CD14-positive monocyte (primary cell): Measurements from ENCODE around the gene CNOT6L. TPM values are rescaled to one million over a fixed set of nuclear protein-coding genes. Genes with fewer than 3 reads are reported as not detected.

Experiments
- DNase-seq, 3 donors: peaks; one replicate each; pipeline ENCODE4 v3.0.0-alpha.2; 2011 to 2022
- H2AFZ ChIP-seq: 2 replicates; pipeline ENCODE4 v1.6.0; 2012; ENCODE audit warnings: mild to moderate bottlenecking, low read depth, low read length, inconsistent platforms; ENCODE audit not compliant: insufficient read depth, poor library complexity, severe bottlenecking
- H3K27ac ChIP-seq, 2 donors: 1 replicate in 1 of 2; 2 replicates in 1 of 2; pipeline ENCODE4 v1.5.1; 2012 to 2013; ENCODE audit warnings: low read length in 2 of 2, control low read depth in 1 of 2, inconsistent platforms in 1 of 2, low read depth in 1 of 2, mild to moderate bottlenecking in 1 of 2
- H3K27me3 ChIP-seq, 2 donors: one replicate each; pipeline versions ENCODE4 v1.6.0 to v1.6.1; 2011 to 2013; ENCODE audit warnings: low read length in 2 of 2; ENCODE audit not compliant: control insufficient read depth in 2 of 2, insufficient read depth in 2 of 2
- H3K36me3 ChIP-seq, 2 donors: replicated peaks in 1 of 2; 1 replicate in 1 of 2; 2 replicates in 1 of 2; pipeline versions ENCODE4 v1.5.1 to v1.6.1; 2012 to 2013; ENCODE audit warnings: low read length in 2 of 2, control low read depth in 1 of 2, inconsistent platforms in 1 of 2, mild to moderate bottlenecking in 1 of 2; ENCODE audit not compliant: insufficient read depth in 2 of 2, control insufficient read depth in 1 of 2
- H3K4me1 ChIP-seq, 2 donors: 1 replicate in 1 of 2; 2 replicates in 1 of 2; pipeline versions ENCODE4 v1.5.1 to v1.6.1; 2012 to 2013; ENCODE audit warnings: low read length in 2 of 2, control low read depth in 1 of 2, inconsistent platforms in 1 of 2, mild to moderate bottlenecking in 1 of 2, moderate library complexity in 1 of 2; ENCODE audit not compliant: insufficient read depth in 2 of 2, control insufficient read depth in 1 of 2
- H3K4me2 ChIP-seq: replicated peaks from 2 replicates; pipeline ENCODE3; 2012; ENCODE audit warnings: low read length, moderate library complexity, mild to moderate bottlenecking; ENCODE audit not compliant: poor library complexity, severe bottlenecking; ENCODE audit errors: extremely low read depth
- H3K4me3 ChIP-seq, 3 experiments: fragments of 200-600 bp in 1 of 3; sonication (generic) in 1 of 3; replicated peaks in 1 of 3; 1 replicate in 2 of 3; 2 replicates in 1 of 3; pipeline ENCODE4 v1.5.1; 2011 to 2013; ENCODE audit warnings: low read length in 3 of 3, mild to moderate bottlenecking in 3 of 3, control low read depth in 2 of 3, low read depth in 2 of 3, inconsistent platforms in 1 of 3, moderate library complexity in 1 of 3
- H3K79me2 ChIP-seq: 2 replicates; pipeline ENCODE4 v1.6.0; 2012; ENCODE audit warnings: mild to moderate bottlenecking, control low read depth, inconsistent platforms, low read length, moderate library complexity; ENCODE audit not compliant: insufficient read depth
- H3K9ac ChIP-seq: 2 replicates; pipeline ENCODE4 v1.6.0; 2017; ENCODE audit warnings: low read length, mild to moderate bottlenecking; ENCODE audit not compliant: insufficient read depth, poor library complexity, severe bottlenecking
- H3K9me3 ChIP-seq, 2 donors: replicated peaks in 1 of 2; 1 replicate in 1 of 2; 2 replicates in 1 of 2; pipeline versions ENCODE4 v1.5.1 to v1.6.1; 2012 to 2013; ENCODE audit warnings: low read length in 2 of 2, control low read depth in 1 of 2; ENCODE audit not compliant: control insufficient read depth in 1 of 2, insufficient read depth in 1 of 2
- H4K20me1 ChIP-seq: 2 replicates; pipeline ENCODE4 v1.6.0; 2012; ENCODE audit warnings: mild to moderate bottlenecking, low read length, control low read depth, moderate library complexity; ENCODE audit not compliant: insufficient read depth
- H3K27ac Mint-ChIP-seq, 7 donors: one replicate each; pipeline ENCODE4 v1.8.0; 2020; ENCODE audit warnings: mild to moderate bottlenecking in 7 of 7, mixed read lengths in 7 of 7, moderate library complexity in 6 of 7, inconsistent platforms in 2 of 7
- H3K27me3 Mint-ChIP-seq, 3 donors: one replicate each; pipeline ENCODE4 v1.8.0; 2021 to 2022; ENCODE audit warnings: low read depth in 3 of 3, mild to moderate bottlenecking in 3 of 3, mixed read lengths in 3 of 3, moderate library complexity in 3 of 3, inconsistent platforms in 1 of 3
- H3K36me3 Mint-ChIP-seq, 2 donors: one replicate each; pipeline ENCODE4 v1.8.0; 2020; ENCODE audit warnings: mixed read lengths in 2 of 2, inconsistent platforms in 1 of 2, mild to moderate bottlenecking in 1 of 2
- H3K4me1 Mint-ChIP-seq: one replicate; pipeline ENCODE4 v1.8.0; 2020; ENCODE audit warnings: mild to moderate bottlenecking, mixed read lengths
- H3K4me3 Mint-ChIP-seq, 2 donors: one replicate each; pipeline ENCODE4 v1.8.0; 2020; ENCODE audit warnings: mild to moderate bottlenecking in 2 of 2, mixed read lengths in 2 of 2, moderate library complexity in 1 of 2
- H3K9me3 Mint-ChIP-seq, 7 donors: one replicate each; pipeline ENCODE4 v1.8.0; 2020 to 2022; ENCODE audit warnings: mixed read lengths in 7 of 7, mild to moderate bottlenecking in 6 of 7, moderate library complexity in 6 of 7, inconsistent platforms in 2 of 7
- CTCF ChIP-seq: fragments of 200-600 bp; IDR thresholded peaks from one replicate; pipeline ENCODE4 v1.8.0; 2022; ENCODE audit warnings: antibody characterized with exemption, mild to moderate bottlenecking
- WGBS: methylation state at CpG from one replicate; pipeline ENCODE4 v1.1.5; 2013; ENCODE audit warnings: missing lambda C conversion rate; ENCODE audit not compliant: insufficient coverage; 5-methylcytosine and 5-hydroxymethylcytosine counted together
- intact Hi-C, 2 donors: fragments of 100-400 bp; cut with micrococcal nuclease; formaldehyde crosslinking; loops; one replicate each; pipeline versions ENCODE4 v1.15.0 to v1.15.1; 2023
- polyA plus RNA-seq, 3 donors: library from polyadenylated mRNA; depleted of rRNA in 1 of 3; unstranded in 2 of 3; stranded (reverse) in 1 of 3; fragments of 300-500 nt in 2 of 3; fragments of >200 nt in 1 of 3; fragmentation: Illumina TruSeq in 2 of 3; gene quantifications; 1 replicate in 2 of 3; 2 replicates in 1 of 3; pipeline ENCODE4 v1.2.3, GENCODE V29; 2012 to 2021

CNOT6L gene
- polyA plus RNA-seq, 3 donors, result 16.1 to 26.4 (median 26.3) TPM

GRCh38 chr4:77818073-77818601 lies 1.0 kb downstream of the CNOT6L start:
- H3K4me3 Mint-ChIP-seq, result peak overlapping the region; percentile 90 to 100
- no peaks in the 10 kb centered on the region for H3K27me3 ChIP-seq
- intact Hi-C loops, result loop anchor here (1.0 to 10.0 kb wide), 3 partner anchors 44 to 83 kb away; partner anchors contain the start of gene MRPL1 (in 2 of the 2)
- H3K9me3 ChIP-seq, result no peaks in the 10 kb centered on the region
- peaks cover 0 to 5% (median 2%) of the 10 kb centered on the region in 3 donors for H3K27me3 Mint-ChIP-seq
- H3K79me2 ChIP-seq, result peaks cover 80% of the 10 kb centered on the region
- peak overlapping the region; percentile 92 to 96 for H3K27ac ChIP-seq
- DNase-seq, result peak; percentile 74 to 82 (median 75)
- H2AFZ ChIP-seq, result peak overlapping the region; percentile 77
- peaks cover 0 to 2% (median 0%) of the 10 kb centered on the region in 7 donors for H3K9me3 Mint-ChIP-seq
- peak overlapping the region; percentile 83 for H3K4me2 ChIP-seq
- TF ChIP-seq CTCF, result peak; percentile 73
- WGBS, result 2% methylated on average over 12 of the region's 13 CpGs
- H3K4me3 ChIP-seq, result peak overlapping the region; percentile 69 to 95 (median 95)
- peaks cover 35 to 36% of the 10 kb centered on the region in 2 donors for H3K4me1 ChIP-seq
- peak overlapping the region; percentile 90 to 99 (median 94) for H3K27ac Mint-ChIP-seq
- H3K4me1 Mint-ChIP-seq, result peaks cover 61% of the 10 kb centered on the region
- H4K20me1 ChIP-seq, result peaks cover 49% of the 10 kb centered on the region
- peaks cover 2 to 3% of the 10 kb centered on the region in 2 donors for H3K36me3 Mint-ChIP-seq
- H3K9ac ChIP-seq, result peak overlapping the region; percentile 93
- H3K36me3 ChIP-seq, result no peaks in the 10 kb centered on the region

DNA sequence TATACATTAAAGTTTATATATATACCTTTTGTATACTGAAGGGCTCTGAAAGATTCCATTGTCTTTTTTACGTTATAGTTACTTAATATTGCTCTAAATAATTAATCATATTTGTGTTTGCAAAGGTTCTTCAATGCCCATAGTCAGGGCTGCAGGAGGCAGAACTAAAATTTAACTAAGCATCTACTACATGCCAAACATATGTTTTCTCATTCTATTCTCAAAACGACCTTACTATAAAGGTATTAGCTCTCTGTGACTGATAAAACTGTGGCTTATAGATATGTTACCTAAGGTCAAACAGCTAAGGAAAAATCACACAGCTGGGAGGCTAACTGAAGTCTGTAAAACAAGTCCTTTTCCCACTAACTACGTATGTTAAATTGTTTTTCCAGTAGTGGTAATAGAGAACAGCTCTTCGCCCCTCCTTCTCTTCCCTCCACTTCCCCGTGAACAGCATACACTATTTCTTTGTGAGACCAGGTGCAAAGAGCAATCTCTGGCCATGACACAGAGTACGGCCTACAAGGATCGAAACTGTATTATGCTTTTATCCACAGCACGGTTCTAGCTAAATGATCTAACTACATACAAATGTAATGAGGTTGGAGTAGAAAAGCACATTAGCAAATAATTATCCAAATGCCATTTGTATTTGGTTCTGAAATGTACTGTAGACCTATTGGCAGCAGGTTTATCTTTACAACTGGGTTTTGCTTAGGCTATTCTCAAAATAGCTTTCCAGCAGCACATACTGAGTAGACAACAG lies 1.7 kb downstream of the CNOT6L start:
- H3K9me3 ChIP-seq, result no peaks in the 10 kb centered on the region
- H3K4me1 ChIP-seq, result peaks cover 29 to 30% of the 10 kb centered on the region in 2 donors
- H3K4me2 ChIP-seq, result peak overlapping the region; percentile 83
- peak overlapping the region; percentile 93 for H3K9ac ChIP-seq
- H3K36me3 Mint-ChIP-seq, result peaks cover 2 to 3% of the 10 kb centered on the region in 2 donors
- intact Hi-C loops, result loop anchor here (1.0 to 10.0 kb wide), 3 partner anchors 45 to 83 kb away; partner anchors contain the start of gene MRPL1 (in 2 of the 2)
- H3K27ac Mint-ChIP-seq, result peak overlapping the region; percentile 90 to 99 (median 94)
- no peak for DNase-seq
- H3K27me3 ChIP-seq, result no peaks in the 10 kb centered on the region
- H3K27me3 Mint-ChIP-seq, result peaks cover 0 to 2% (median 2%) of the 10 kb centered on the region in 3 donors
- TF ChIP-seq CTCF, result no peak
- H3K4me1 Mint-ChIP-seq, result peaks cover 60% of the 10 kb centered on the region
- peaks cover 86% of the 10 kb centered on the region for H3K79me2 ChIP-seq
- H3K36me3 ChIP-seq, result no peaks in the 10 kb centered on the region
- peaks cover 0 to 2% (median 0%) of the 10 kb centered on the region in 7 donors for H3K9me3 Mint-ChIP-seq
- peaks cover 56% of the 10 kb centered on the region for H4K20me1 ChIP-seq
- 0% methylated on average over 1 of the region's 8 CpGs for WGBS
- peak overlapping the region; percentile 90 to 100 for H3K4me3 Mint-ChIP-seq
- peak overlapping the region; percentile 69 to 95 (median 95) for H3K4me3 ChIP-seq
- peak overlapping the region; percentile 92 to 96 for H3K27ac ChIP-seq
- no peak overlapping the region for H2AFZ ChIP-seq
